VCaP (cell line): ENCODE results near the gene PFDN5.
"Not testable (repeated sequence)": the region's sequence is repeated elsewhere in the genome, so short reads cannot be mapped to it uniquely, and the experiment has no call there.

Experiments used
- H3K27ac ChIP-seq: fragments of 450-650 bp; 2 replicates; pipeline ENCODE4 v1.5.1; 2017
- TF ChIP-seq, protein P1 (sequence below): fragments of 450-650 bp; conservative IDR thresholded peaks from 2 replicates; pipeline ENCODE4 v1.5.1; 2017; ENCODE audit warnings: mild to moderate bottlenecking, moderate library complexity

PFDN5 gene

DNA sequence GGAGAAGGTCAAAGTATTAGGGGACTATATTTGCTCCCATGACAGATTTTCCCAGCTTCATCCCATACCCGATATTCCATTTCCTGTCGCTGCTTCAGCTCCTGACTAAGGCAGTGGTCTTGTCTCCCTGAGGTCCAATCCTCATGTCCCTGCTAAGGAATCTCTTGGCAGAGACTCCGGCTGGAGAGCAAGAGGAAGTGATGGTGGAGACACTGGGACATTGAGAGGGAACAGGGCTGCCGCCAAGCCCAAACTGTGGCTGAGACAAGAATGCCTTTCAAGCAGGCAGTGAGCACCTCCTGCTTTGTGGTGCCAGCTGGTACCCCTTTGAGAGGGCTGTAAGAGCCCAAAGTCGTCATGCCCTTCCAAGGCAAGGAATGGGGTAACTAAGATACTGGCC is 35.3 kb downstream of the PFDN5 start:
- TF ChIP-seq, protein P1, sequence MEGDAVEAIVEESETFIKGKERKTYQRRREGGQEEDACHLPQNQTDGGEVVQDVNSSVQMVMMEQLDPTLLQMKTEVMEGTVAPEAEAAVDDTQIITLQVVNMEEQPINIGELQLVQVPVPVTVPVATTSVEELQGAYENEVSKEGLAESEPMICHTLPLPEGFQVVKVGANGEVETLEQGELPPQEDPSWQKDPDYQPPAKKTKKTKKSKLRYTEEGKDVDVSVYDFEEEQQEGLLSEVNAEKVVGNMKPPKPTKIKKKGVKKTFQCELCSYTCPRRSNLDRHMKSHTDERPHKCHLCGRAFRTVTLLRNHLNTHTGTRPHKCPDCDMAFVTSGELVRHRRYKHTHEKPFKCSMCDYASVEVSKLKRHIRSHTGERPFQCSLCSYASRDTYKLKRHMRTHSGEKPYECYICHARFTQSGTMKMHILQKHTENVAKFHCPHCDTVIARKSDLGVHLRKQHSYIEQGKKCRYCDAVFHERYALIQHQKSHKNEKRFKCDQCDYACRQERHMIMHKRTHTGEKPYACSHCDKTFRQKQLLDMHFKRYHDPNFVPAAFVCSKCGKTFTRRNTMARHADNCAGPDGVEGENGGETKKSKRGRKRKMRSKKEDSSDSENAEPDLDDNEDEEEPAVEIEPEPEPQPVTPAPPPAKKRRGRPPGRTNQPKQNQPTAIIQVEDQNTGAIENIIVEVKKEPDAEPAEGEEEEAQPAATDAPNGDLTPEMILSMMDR: no peak
- no peak overlapping the region for H3K27ac ChIP-seq

DNA sequence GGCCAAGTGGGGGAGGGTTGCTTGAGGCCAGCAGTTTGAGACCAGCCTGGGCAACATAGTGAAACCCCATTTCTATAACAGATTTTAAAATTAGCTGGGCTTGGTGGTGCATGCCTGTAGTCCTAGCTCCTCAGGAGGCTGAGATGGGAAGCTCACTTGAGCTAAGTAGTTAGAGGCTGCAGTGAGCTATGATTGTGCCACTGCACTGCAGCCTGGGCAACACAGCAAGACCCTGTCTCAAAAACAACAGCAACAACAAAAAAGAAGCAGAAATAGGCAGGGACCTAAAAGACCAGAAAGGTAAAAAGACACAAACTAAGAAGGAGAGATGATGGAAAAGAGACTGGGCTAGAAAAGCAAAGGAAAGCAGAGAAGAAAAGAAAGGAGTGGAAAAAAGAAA is 37.0 kb downstream of the PFDN5 start:
- not testable (repeated sequence) for H3K27ac ChIP-seq

DNA sequence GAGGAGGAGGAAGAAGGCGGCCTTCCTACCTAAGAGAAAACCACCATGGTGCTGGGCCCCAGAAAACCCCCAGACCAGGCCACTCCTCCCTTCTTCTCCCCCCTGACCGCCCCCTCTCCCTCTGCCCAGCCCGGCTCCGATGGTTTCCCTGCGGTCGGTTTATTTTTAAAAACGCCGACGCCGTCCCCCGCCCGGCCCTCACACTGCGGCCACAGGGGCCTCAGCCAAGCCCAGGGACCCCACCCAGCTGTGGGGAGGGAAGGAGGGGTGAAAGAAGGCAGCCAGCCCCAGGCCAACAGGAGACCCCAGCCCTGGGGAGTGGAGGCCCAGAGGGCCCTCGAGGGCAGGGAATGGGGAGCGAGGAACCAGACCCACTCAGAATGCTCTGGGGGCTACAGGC is 37.4 kb downstream of the PFDN5 start:
- no peak overlapping the region for H3K27ac ChIP-seq
- TF ChIP-seq, protein P1: no peak

DNA sequence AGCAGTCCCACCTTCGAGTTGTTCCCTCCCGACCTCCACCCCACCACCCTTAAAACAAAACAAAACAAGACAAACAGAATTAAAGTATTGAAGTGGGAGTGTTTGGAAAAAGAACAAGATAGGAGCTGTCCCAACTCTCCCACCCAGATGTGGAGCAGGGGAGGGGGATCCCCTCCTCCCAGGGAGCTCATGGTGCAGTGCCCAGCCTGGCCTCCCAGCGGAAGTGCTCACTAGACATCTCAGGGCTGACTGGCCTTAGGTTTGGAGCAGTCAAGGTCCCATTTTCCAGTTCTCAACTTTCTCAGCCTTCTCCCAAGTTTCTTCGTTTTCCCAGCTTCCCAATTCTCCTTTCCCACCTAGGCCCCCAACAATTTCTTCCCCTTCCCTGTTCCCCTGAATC is 37.9 kb downstream of the PFDN5 start:
- H3K27ac ChIP-seq: no peak overlapping the region
- TF ChIP-seq, protein P1: no peak

DNA sequence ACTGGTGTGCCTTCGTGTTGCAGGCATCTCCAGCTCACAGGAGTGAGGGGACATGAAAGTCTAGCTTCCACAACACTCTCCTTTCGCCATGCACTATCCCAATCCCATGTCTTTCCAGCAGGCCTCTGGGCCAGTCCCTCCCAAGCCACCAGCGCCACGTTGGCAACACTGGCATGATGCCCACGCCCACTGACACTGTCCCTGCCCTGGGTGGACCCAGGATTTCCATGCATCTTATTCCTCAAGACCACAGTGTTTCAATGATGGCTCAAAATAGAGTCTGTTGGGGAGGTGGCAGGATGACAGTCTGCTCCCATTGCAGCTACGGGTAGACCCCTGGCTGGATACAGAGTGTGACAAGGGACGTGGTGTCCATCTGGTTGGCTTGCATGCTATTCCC is 38.5 kb downstream of the PFDN5 start:
- H3K27ac ChIP-seq: no peak overlapping the region
- TF ChIP-seq, protein P1: no peak

DNA sequence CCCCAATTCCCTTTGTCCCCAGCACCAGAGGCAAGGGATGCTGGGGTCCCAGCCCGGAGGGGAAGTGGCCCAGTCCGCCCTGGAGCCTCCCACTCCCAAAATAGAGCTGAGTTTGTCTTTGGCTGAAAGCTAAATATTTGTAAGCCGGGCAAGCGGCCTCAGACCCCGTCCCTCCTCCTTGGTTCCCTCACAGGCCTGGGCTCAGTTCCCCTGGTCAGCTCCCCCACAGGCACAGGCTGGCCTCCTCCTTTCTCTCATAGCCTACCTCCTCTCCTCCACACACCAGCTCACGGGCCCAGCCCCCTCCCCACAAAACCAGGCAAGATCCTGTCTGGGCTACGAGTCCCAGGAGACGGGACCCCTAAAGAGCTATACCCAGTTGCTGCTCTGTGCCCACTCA is 39.5 kb downstream of the PFDN5 start:
- TF ChIP-seq, protein P1: no peak
- H3K27ac ChIP-seq: no peak overlapping the region

DNA sequence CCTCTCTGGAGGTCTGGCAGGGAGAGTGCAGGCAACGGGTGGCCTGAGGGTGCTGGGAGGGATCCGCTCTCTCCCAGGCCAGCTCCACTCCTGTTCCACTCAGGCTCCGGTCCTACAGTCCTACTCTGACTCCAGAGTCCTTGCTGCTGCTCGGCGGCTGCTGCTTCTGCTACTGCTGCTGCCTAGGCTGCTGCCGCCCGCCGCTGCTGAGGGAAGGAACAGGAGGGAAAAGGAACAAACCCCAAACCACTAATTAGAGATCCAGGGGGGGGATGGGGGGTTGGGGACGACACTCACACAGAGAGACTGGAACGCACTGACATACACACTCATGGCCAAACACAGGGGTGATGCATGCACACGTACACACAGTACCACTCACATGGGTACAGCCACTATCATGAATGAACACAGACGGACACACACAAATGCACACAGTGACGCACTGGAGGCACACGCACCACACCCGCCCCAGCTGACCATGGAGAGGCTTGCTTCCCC is 40.9 kb downstream of the PFDN5 start, which contains the start of gene SP7:
SP7 (minus strand) TSS at position 174 of the 501 bp plus-strand sequence. CDS start 708 bp downstream, outside the sequence.
- H3K27ac ChIP-seq: no peak within 1 kb of the TSS
- TF ChIP-seq, protein P1: no peak

DNA sequence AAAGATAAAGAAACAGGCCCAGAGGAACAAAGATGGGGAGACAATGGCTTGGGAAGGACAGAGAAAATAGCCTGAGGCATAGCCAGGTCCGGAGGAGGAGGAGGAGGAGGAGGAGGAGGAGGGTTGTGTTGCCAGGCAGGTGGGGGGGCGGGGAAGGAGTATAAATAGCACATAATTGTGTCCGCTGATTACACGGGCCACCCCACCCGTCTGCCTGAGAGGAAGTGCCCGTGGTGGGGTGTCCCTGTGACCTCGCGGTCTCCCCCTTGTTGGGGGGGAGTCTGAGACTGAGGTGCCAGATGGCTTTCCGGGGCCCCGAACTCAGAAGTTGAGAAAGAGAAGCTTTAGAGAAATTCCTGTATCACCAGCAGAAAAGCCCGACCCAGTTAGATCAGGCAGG is 42.7 kb downstream of the PFDN5 start:
- no peak overlapping the region for H3K27ac ChIP-seq
- TF ChIP-seq, protein P1: no peak
